CD14-positive monocyte (primary cell): ENCODE data around the gene SRGAP1. TPM values are rescaled to one million over a fixed set of nuclear protein-coding genes. Genes with fewer than 3 reads are reported as not detected.
"Not testable (repeated sequence)": the region's sequence is repeated elsewhere in the genome, so short reads cannot be mapped to it uniquely, and the experiment has no call there.

Experiments
- DNase-seq, 3 donors: peaks; one replicate each; pipeline ENCODE4 v3.0.0-alpha.2; 2011 to 2022
- H2AFZ ChIP-seq: 2 replicates; pipeline ENCODE4 v1.6.0; 2012; ENCODE audit warnings: mild to moderate bottlenecking, low read depth, low read length, inconsistent platforms; ENCODE audit not compliant: insufficient read depth, poor library complexity, severe bottlenecking
- H3K27ac ChIP-seq, 2 donors: 1 replicate in 1 of 2; 2 replicates in 1 of 2; pipeline ENCODE4 v1.5.1; 2012 to 2013; ENCODE audit warnings: low read length in 2 of 2, control low read depth in 1 of 2, inconsistent platforms in 1 of 2, low read depth in 1 of 2, mild to moderate bottlenecking in 1 of 2
- H3K27me3 ChIP-seq, 2 donors: one replicate each; pipeline versions ENCODE4 v1.6.0 to v1.6.1; 2011 to 2013; ENCODE audit warnings: low read length in 2 of 2; ENCODE audit not compliant: control insufficient read depth in 2 of 2, insufficient read depth in 2 of 2
- H3K36me3 ChIP-seq, 2 donors: replicated peaks in 1 of 2; 1 replicate in 1 of 2; 2 replicates in 1 of 2; pipeline versions ENCODE4 v1.5.1 to v1.6.1; 2012 to 2013; ENCODE audit warnings: low read length in 2 of 2, control low read depth in 1 of 2, inconsistent platforms in 1 of 2, mild to moderate bottlenecking in 1 of 2; ENCODE audit not compliant: insufficient read depth in 2 of 2, control insufficient read depth in 1 of 2
- H3K4me1 ChIP-seq, 2 donors: 1 replicate in 1 of 2; 2 replicates in 1 of 2; pipeline versions ENCODE4 v1.5.1 to v1.6.1; 2012 to 2013; ENCODE audit warnings: low read length in 2 of 2, control low read depth in 1 of 2, inconsistent platforms in 1 of 2, mild to moderate bottlenecking in 1 of 2, moderate library complexity in 1 of 2; ENCODE audit not compliant: insufficient read depth in 2 of 2, control insufficient read depth in 1 of 2
- H3K4me2 ChIP-seq: replicated peaks from 2 replicates; pipeline ENCODE3; 2012; ENCODE audit warnings: low read length, moderate library complexity, mild to moderate bottlenecking; ENCODE audit not compliant: poor library complexity, severe bottlenecking; ENCODE audit errors: extremely low read depth
- H3K4me3 ChIP-seq, 3 experiments: fragments of 200-600 bp in 1 of 3; sonication (generic) in 1 of 3; replicated peaks in 1 of 3; 1 replicate in 2 of 3; 2 replicates in 1 of 3; pipeline ENCODE4 v1.5.1; 2011 to 2013; ENCODE audit warnings: low read length in 3 of 3, mild to moderate bottlenecking in 3 of 3, control low read depth in 2 of 3, low read depth in 2 of 3, inconsistent platforms in 1 of 3, moderate library complexity in 1 of 3
- H3K79me2 ChIP-seq: 2 replicates; pipeline ENCODE4 v1.6.0; 2012; ENCODE audit warnings: mild to moderate bottlenecking, control low read depth, inconsistent platforms, low read length, moderate library complexity; ENCODE audit not compliant: insufficient read depth
- H3K9ac ChIP-seq: 2 replicates; pipeline ENCODE4 v1.6.0; 2017; ENCODE audit warnings: low read length, mild to moderate bottlenecking; ENCODE audit not compliant: insufficient read depth, poor library complexity, severe bottlenecking
- H3K9me3 ChIP-seq, 2 donors: replicated peaks in 1 of 2; 1 replicate in 1 of 2; 2 replicates in 1 of 2; pipeline versions ENCODE4 v1.5.1 to v1.6.1; 2012 to 2013; ENCODE audit warnings: low read length in 2 of 2, control low read depth in 1 of 2; ENCODE audit not compliant: control insufficient read depth in 1 of 2, insufficient read depth in 1 of 2
- H4K20me1 ChIP-seq: 2 replicates; pipeline ENCODE4 v1.6.0; 2012; ENCODE audit warnings: mild to moderate bottlenecking, low read length, control low read depth, moderate library complexity; ENCODE audit not compliant: insufficient read depth
- H3K27ac Mint-ChIP-seq, 7 donors: one replicate each; pipeline ENCODE4 v1.8.0; 2020; ENCODE audit warnings: mild to moderate bottlenecking in 7 of 7, mixed read lengths in 7 of 7, moderate library complexity in 6 of 7, inconsistent platforms in 2 of 7
- H3K27me3 Mint-ChIP-seq, 3 donors: one replicate each; pipeline ENCODE4 v1.8.0; 2021 to 2022; ENCODE audit warnings: low read depth in 3 of 3, mild to moderate bottlenecking in 3 of 3, mixed read lengths in 3 of 3, moderate library complexity in 3 of 3, inconsistent platforms in 1 of 3
- H3K36me3 Mint-ChIP-seq, 2 donors: one replicate each; pipeline ENCODE4 v1.8.0; 2020; ENCODE audit warnings: mixed read lengths in 2 of 2, inconsistent platforms in 1 of 2, mild to moderate bottlenecking in 1 of 2
- H3K4me1 Mint-ChIP-seq: one replicate; pipeline ENCODE4 v1.8.0; 2020; ENCODE audit warnings: mild to moderate bottlenecking, mixed read lengths
- H3K4me3 Mint-ChIP-seq, 2 donors: one replicate each; pipeline ENCODE4 v1.8.0; 2020; ENCODE audit warnings: mild to moderate bottlenecking in 2 of 2, mixed read lengths in 2 of 2, moderate library complexity in 1 of 2
- H3K9me3 Mint-ChIP-seq, 7 donors: one replicate each; pipeline ENCODE4 v1.8.0; 2020 to 2022; ENCODE audit warnings: mixed read lengths in 7 of 7, mild to moderate bottlenecking in 6 of 7, moderate library complexity in 6 of 7, inconsistent platforms in 2 of 7
- WGBS: methylation state at CpG from one replicate; pipeline ENCODE4 v1.1.5; 2013; ENCODE audit warnings: missing lambda C conversion rate; ENCODE audit not compliant: insufficient coverage; 5-methylcytosine and 5-hydroxymethylcytosine counted together
- intact Hi-C, 2 donors: fragments of 100-400 bp; cut with micrococcal nuclease; formaldehyde crosslinking; loops; one replicate each; pipeline versions ENCODE4 v1.15.0 to v1.15.1; 2023
- polyA plus RNA-seq, 3 donors: library from polyadenylated mRNA; depleted of rRNA in 1 of 3; unstranded in 2 of 3; stranded (reverse) in 1 of 3; fragments of 300-500 nt in 2 of 3; fragments of >200 nt in 1 of 3; fragmentation: Illumina TruSeq in 2 of 3; gene quantifications; 1 replicate in 2 of 3; 2 replicates in 1 of 3; pipeline ENCODE4 v1.2.3, GENCODE V29; 2012 to 2021
- TF ChIP-seq, protein P1 (sequence below): fragments of 200-600 bp; IDR thresholded peaks from one replicate; pipeline ENCODE4 v1.8.0; 2022; ENCODE audit warnings: antibody characterized with exemption, mild to moderate bottlenecking

The SRGAP1 gene
- polyA plus RNA-seq, 3 donors: 0.05 to 0.52 (median 0.07) TPM

DNA sequence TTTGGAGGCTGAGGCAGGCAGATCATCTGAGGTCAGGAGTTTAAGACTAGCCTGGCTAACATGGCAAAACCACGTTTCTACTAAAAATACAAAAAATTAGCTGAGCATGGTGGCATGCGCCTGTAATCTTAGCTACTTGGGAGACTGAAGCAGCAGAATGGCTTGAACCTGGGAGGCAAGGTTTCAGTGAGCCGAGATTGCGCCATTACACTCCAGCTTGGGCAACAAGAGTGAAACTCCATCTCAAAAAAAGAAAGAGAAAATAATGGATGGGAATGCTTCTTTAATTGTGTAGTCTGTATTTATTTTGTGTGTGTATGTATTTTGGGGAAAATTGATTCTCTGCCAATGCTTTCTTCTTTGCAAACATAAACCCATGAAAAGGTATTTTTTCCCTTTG is 32.5 kb downstream of the SRGAP1 start:
- H3K4me1 ChIP-seq: no peaks in the 10 kb centered on the region
- H3K27me3 ChIP-seq: no peaks in the 10 kb centered on the region
- no peak overlapping the region for H3K27ac Mint-ChIP-seq
- no peak overlapping the region for H3K4me3 Mint-ChIP-seq
- DNase-seq: no peak
- no peaks in the 10 kb centered on the region for H3K36me3 ChIP-seq
- H3K79me2 ChIP-seq: no peaks in the 10 kb centered on the region
- intact Hi-C loops: no loop called here
- H4K20me1 ChIP-seq: no peaks in the 10 kb centered on the region
- H3K9me3 ChIP-seq: no peaks in the 10 kb centered on the region
- no peak overlapping the region for H3K4me3 ChIP-seq
- peaks cover 0 to 5% (median 0%) of the 10 kb centered on the region in 7 donors for H3K9me3 Mint-ChIP-seq
- peaks cover 5% of the 10 kb centered on the region for H3K4me1 Mint-ChIP-seq
- H3K9ac ChIP-seq: no peak overlapping the region
- 100% methylated on average over 1 of the region's 4 CpGs for WGBS
- no peak overlapping the region for H3K27ac ChIP-seq
- no peak overlapping the region for H2AFZ ChIP-seq
- H3K27me3 Mint-ChIP-seq: peaks cover 0 to 4% (median 1%) of the 10 kb centered on the region in 3 donors
- TF ChIP-seq, protein P1, sequence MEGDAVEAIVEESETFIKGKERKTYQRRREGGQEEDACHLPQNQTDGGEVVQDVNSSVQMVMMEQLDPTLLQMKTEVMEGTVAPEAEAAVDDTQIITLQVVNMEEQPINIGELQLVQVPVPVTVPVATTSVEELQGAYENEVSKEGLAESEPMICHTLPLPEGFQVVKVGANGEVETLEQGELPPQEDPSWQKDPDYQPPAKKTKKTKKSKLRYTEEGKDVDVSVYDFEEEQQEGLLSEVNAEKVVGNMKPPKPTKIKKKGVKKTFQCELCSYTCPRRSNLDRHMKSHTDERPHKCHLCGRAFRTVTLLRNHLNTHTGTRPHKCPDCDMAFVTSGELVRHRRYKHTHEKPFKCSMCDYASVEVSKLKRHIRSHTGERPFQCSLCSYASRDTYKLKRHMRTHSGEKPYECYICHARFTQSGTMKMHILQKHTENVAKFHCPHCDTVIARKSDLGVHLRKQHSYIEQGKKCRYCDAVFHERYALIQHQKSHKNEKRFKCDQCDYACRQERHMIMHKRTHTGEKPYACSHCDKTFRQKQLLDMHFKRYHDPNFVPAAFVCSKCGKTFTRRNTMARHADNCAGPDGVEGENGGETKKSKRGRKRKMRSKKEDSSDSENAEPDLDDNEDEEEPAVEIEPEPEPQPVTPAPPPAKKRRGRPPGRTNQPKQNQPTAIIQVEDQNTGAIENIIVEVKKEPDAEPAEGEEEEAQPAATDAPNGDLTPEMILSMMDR: no peak
- H3K4me2 ChIP-seq: no peak overlapping the region
- no peaks in the 10 kb centered on the region for H3K36me3 Mint-ChIP-seq

DNA sequence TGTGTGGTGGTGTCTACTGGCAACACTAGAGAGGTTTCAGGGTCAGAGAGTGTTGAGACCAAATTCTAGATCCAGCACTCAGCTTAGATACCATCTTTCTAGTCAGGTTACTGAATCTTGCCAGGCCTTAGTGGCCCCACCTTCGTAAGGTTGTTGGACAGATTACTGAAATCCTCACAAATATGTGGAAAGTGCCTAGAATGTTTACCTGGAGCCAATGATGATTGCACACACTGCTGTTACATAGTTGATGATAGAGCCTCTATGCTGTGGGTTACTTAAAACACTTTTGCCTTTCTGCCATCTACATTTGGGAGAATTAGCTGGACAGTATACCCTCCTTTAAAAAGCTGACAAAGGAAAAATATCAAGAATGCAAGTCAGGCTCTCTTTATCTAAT is 33.2 kb downstream of the SRGAP1 start:
- no peak overlapping the region for H3K27ac Mint-ChIP-seq
- intact Hi-C loops: no loop called here
- Histone ChIP-seq H3K9ac (no peak overlapping the region), H2AFZ (no peak overlapping the region), H4K20me1 (no peaks in the 10 kb centered on the region), H3K79me2 (no peaks in the 10 kb centered on the region), H3K4me1 (no peaks in the 10 kb centered on the region), H3K9me3 (no peaks in the 10 kb centered on the region), H3K27me3 (no peaks in the 10 kb centered on the region), H3K4me2 (no peak overlapping the region), H3K4me3 (no peak overlapping the region), H3K36me3 (no peaks in the 10 kb centered on the region), H3K27ac (no peak overlapping the region)
- DNase-seq: no peak
- peaks cover 0 to 5% (median 0%) of the 10 kb centered on the region in 7 donors for H3K9me3 Mint-ChIP-seq
- peaks cover 5% of the 10 kb centered on the region for H3K4me1 Mint-ChIP-seq
- H3K4me3 Mint-ChIP-seq: no peak overlapping the region
- peaks cover 0 to 6% (median 1%) of the 10 kb centered on the region in 3 donors for H3K27me3 Mint-ChIP-seq
- TF ChIP-seq, protein P1: no peak
- no peaks in the 10 kb centered on the region for H3K36me3 Mint-ChIP-seq
- no CpG with 5 or more reads among the region's 1 CpG for WGBS

DNA sequence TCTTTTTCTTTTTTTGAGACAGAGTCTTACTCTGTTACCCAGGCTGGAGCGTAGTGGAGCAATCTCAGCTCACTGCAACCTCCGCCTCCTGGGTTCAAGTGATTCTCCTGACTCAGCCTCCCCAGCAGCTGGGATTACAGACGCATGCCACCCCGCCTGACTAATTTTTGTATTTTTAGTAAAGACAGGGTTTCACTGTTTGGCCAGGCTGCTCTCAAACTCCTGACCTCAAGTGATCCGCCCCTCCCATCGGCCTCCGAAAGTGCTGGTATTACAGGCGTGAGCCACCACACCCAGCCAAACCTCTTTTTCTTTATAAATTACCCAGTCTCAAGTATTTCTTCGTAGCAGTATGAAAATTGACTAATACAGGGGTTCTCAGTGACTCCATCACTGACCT is 35.7 kb downstream of the SRGAP1 start:
- H3K27me3 ChIP-seq, H3K4me3 ChIP-seq, H2AFZ ChIP-seq, intact Hi-C loops, H3K4me1 ChIP-seq, DNase-seq, H3K9ac ChIP-seq, H3K4me2 ChIP-seq, H3K9me3 Mint-ChIP-seq, H3K27ac ChIP-seq, H3K36me3 Mint-ChIP-seq, H3K27me3 Mint-ChIP-seq, H3K4me1 Mint-ChIP-seq, H4K20me1 ChIP-seq, H3K36me3 ChIP-seq, H3K4me3 Mint-ChIP-seq, H3K9me3 ChIP-seq, H3K79me2 ChIP-seq: not testable (repeated sequence)
- WGBS: 100% methylated on average over 2 of the region's 9 CpGs
- H3K27ac Mint-ChIP-seq: peak overlapping the region in 1 of 7 donors; percentile 46
